NOMO-1 treated with DMSO at 0.1 percent for 48 hours (cell line): Measurements from ENCODE around the gene P2RX5.
"Not testable (repeated sequence)": the region's sequence is repeated elsewhere in the genome, so short reads cannot be mapped to it uniquely, and the experiment has no call there.

Experiments used
- DNase-seq: peaks from one replicate; lab custom pipeline; 2025; ENCODE audit not compliant: unreplicated experiment; lab: John Stamatoyannopoulos, UW

Gene P2RX5, protein sequence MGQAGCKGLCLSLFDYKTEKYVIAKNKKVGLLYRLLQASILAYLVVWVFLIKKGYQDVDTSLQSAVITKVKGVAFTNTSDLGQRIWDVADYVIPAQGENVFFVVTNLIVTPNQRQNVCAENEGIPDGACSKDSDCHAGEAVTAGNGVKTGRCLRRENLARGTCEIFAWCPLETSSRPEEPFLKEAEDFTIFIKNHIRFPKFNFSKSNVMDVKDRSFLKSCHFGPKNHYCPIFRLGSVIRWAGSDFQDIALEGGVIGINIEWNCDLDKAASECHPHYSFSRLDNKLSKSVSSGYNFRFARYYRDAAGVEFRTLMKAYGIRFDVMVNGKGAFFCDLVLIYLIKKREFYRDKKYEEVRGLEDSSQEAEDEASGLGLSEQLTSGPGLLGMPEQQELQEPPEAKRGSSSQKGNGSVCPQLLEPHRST

GRCh38 chr17:3695723-3696411, at the start of gene P2RX5:
Gene P2RX5, minus strand, starts transcription at chr17:3696155. Its CDS starts 150 bp downstream, at chr17:3696005.
- DNase-seq: peak; percentile 13

GRCh38 chr17:3745071-3745470, 49.1 kb upstream of the P2RX5 start:
- no peak for DNase-seq

DNA sequence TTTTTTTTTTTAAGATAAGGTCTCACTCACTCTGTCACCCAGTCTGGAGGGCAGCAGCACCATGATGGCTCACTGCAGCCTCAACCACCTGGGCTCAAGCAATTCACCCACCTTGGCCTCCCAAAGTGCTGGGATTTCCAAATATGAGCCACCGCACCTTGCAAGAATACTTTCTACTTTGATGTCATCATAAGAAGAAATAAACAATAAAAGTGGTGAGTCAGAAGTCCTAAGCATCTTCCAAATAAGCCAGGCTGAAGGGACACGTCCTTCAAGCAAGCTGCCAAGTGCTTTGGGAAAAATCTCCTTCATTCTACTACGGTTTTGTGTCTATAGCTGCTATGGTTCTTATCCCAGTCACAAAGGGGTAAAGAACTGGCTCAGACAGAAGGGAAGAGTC, 48.1 kb upstream of the P2RX5 start:
- DNase-seq: no peak

DNA sequence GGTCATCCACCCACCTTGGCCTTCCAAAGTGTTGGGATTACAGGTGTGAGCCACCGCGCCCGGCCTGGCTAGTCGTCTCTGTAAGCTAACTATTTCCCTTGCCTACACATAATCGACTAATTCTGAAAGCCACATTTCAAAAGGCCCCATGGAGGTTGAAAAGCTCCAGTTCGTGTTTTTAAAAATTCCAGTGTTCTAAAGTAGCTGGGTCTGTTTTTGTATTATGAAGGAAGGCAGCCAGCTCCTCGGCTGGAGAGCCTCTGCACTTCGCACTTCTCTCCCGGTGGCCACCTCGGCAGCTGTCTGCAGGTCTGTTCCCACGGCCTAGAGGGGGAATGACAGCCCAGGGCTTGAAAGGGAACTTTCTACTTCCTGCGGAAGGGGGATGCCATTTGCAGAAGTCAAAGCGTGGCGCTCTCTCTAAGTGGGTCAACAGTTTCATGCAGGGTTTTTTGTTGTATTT, 44.7 kb upstream of the P2RX5 start:
- DNase-seq: peak; percentile 77

DNA sequence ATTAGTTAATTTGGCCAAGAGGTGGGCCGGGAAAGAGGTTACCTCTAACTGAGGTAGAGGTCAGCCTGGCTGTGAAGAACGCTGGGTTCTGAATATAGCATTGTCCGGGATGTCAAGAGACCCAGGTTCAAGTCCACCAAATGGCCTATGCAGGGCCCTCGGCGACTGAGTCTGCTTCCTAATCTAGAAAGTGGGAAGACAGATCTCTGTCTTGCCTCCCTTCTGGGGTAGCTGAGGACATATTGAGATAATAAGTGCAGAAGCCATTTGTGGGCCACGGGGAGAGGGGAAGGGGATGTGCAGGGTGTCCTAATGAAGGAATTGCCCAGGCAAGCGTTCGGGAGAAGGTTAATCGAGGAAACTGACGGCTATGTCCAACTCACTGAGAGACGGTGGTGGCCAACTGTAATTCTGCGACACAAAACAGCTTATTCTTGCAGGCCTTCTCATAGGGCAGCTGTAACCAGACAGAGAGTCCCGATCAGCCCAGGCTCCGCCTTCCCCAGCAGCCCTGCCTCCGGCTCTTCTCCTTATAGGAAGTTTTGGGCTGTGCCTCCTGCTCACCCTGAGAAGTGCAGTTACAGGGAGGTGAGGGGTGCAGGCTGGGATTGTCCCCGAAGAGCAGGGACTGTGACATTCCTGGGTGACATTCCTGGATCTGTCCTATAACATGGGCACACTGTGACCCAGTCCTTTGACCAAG, 43.6 kb upstream of the P2RX5 start:
- no peak for DNase-seq

DNA sequence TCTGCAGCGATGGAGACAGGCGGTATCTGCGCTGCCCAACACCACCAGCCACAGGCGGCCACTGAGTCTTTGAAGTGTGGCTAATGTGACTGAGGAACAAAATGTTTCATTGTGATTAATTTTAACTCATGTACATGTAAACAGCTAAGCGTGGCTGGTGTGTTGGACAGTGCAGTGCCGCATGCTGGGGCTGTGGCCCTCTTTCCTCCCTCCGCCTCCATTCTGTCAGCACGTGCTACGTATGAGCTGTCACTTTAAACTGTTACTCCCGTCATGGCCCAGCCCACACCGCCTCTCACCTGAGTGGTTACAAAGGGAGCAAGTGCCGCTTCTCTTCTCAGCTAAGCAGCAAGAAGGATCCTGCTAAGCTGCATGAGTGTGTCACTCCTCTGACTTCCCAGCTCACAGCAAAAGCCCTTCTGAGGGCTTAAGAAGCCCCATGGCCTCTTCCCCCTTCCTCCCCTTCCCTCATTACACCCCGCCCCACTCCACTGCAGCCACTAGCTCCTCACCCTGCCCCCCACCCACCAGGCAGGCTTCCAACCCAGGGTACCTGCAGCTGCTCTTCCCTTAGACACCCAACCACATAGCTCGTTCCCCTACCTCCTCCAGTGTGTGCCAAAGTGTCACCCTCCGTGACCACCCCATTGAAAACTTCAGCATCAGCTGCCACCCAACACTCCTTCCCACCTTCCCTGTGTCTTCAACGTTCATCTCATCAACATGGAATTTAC, 42.8 kb upstream of the P2RX5 start:
- DNase-seq: no peak

GRCh38 chr17:3735515-3735914, 39.6 kb upstream of the P2RX5 start:
- DNase-seq: peak; percentile 48

GRCh38 chr17:3734911-3735276, 38.9 kb upstream of the P2RX5 start:
- not testable (repeated sequence) for DNase-seq

DNA sequence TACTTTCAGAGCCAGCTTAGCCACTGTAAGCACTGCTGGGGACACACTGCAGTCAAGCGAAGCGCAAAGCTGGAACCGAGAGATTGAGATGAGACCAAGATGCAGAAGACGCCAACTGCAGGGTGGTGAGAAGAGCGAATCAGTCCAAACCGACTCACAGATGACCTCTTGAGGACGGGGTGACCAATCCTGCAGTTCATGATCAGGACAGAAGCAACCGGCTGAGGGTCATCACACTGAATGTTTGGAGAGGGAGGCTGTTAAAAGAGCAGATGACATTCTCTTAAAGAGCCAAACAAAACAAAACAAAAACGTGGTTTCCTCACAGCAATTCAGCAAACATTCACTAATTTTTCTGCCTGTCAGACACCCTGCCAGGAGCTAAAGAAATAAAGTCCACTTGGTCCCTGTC, 36.3 kb upstream of the P2RX5 start:
- no peak for DNase-seq

- no peak for DNase-seq
These were observed 35.0 kb upstream of the P2RX5 start for GRCh38 chr17:3730881-3731429.

- no peak for DNase-seq
These were observed 33.9 kb upstream of the P2RX5 start for GRCh38 chr17:3729881-3730280.

DNA sequence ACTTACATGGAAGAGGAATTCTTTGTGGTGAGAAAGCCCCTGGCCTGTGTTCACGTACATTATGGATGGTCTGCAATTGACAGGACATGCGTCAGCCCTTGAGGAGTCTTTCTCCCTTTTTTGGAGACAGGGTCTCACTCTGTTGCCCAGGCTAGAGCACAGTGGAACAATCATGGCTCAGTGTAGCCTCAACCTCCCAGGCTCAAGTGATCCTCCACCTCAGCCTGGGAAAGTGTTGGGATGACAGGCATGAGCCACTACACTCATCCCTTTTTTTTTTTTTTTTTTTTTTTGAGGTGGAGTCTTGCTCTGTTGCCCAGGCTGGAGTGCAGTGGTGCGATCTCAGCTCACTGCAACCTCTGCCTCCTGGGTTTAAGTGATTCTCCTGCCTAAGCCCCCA, 32.1 kb upstream of the P2RX5 start:
- DNase-seq: not testable (repeated sequence)

DNA sequence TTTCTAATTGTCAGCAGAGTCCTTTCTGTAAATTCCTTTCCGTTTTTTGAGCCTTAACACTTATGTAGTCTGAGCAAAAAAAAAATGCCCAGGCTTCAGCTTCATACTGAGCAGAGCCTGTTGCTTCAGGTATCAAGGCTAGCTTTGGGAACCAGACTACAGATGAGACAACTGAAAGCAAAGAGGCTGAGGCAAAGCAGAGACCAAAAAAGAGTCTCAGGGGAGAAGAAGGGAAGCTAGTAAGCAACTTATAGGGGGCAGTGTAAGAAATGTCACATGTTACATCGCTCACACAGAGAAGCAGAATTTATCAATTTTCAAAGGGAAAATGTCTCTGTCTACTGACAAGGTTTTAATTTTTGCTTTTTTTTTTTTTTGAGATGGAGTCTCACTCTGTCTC, 31.1 kb upstream of the P2RX5 start:
- DNase-seq: no peak

GRCh38 chr17:3724378-3725077, 28.6 kb upstream of the P2RX5 start:
- no peak for DNase-seq

- peak; percentile 79 for DNase-seq
These were observed 27.8 kb upstream of the P2RX5 start, which contains the start of gene HASPIN for GRCh38 chr17:3723556-3724377. Gene HASPIN, plus strand, starts transcription at chr17:3723903. Its CDS starts 33 bp downstream, at chr17:3723936.

- DNase-seq: no peak
These were observed 27.2 kb upstream of the P2RX5 start for GRCh38 chr17:3723188-3723555.

DNA sequence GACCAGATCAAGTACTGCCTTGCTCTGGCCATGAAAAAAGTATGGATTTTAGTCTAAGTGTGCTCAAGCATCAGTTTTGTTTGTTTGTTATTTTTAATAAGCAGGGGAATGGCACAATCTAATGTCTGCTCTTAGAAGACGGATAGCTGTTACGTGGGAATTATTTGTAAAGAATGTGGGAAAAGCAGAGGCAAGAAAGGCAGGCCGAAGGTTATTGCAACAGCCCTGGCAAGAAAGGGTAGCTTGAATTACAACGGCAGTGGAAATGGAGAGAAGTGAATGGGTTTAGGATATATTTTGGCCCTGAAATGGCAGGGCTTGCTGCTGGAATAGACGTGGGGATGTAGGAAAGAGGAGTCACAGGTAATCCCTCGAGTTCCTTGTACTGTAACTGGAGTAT, 26.8 kb upstream of the P2RX5 start:
- no peak for DNase-seq

GRCh38 chr17:3719265-3719664, 23.3 kb upstream of the P2RX5 start:
- no peak for DNase-seq

- DNase-seq: no peak
These were observed 22.2 kb upstream of the P2RX5 start for GRCh38 chr17:3718201-3718600.
